Caco-2 (cell line): ENCODE measurements around the gene VWA8. TPM values are rescaled to one million over a fixed set of nuclear protein-coding genes. Genes with fewer than 3 reads are reported as not detected.

Experiments used
- BruUV-seq: library from RNA; stranded (reverse); fragments of 400-500 nt; replicated peaks from 2 replicates; lab custom pipeline; 2021; lab: Mats Ljungman, UMichigan
- CTCF ChIA-PET: fragments of 300-600 bp; sonication (Branson Sonifier 250); formaldehyde crosslinking; loops from one replicate; lab custom pipeline; 2022; ENCODE audit warnings: antibody characterized with exemption; lab: Charles Lee
- POLR2A ChIA-PET: fragments of 300-600 bp; sonication (Branson Sonifier 250); formaldehyde crosslinking; loops from one replicate; lab custom pipeline; 2022; ENCODE audit warnings: antibody characterized with exemption; lab: Charles Lee
- DNase-seq, 2 experiments: peaks; one replicate each; pipeline versions ENCODE4 v3.0.0 to v3.0.0-alpha.2; 2020 to 2022
- H3K27me3 ChIP-seq: replicated peaks from 2 replicates; pipeline ENCODE4 v1.6.0; 2011; ENCODE audit warnings: low read length; ENCODE audit not compliant: control insufficient read depth, insufficient read depth
- H3K36me3 ChIP-seq: 2 replicates; pipeline ENCODE4 v1.5.1; 2011; ENCODE audit warnings: low read length; ENCODE audit not compliant: control insufficient read depth, insufficient read depth
- H3K4me1 ChIP-seq: fragments of 250-450 bp; sonication (Bioruptor Pico); 2 replicates; pipeline ENCODE4 v1.5.1; 2020; ENCODE audit warnings: mild to moderate bottlenecking
- H3K4me3 ChIP-seq: 2 replicates; pipeline ENCODE4 v1.5.1; 2011; ENCODE audit warnings: low read depth, mild to moderate bottlenecking, control low read depth, low read length
- H3K9me3 ChIP-seq: fragments of 250-450 bp; sonication (Bioruptor Pico); 2 replicates; pipeline ENCODE4 v1.5.1; 2020; ENCODE audit warnings: mild to moderate bottlenecking, moderate library complexity
- H3K27ac Mint-ChIP-seq: one replicate; pipeline ENCODE4 v1.8.0; 2022; ENCODE audit warnings: mixed read lengths; ENCODE audit not compliant: unreplicated experiment
- H3K27me3 Mint-ChIP-seq: one replicate; pipeline ENCODE4 v1.8.0; 2022; ENCODE audit warnings: mixed read lengths; ENCODE audit not compliant: insufficient read depth, unreplicated experiment
- H3K36me3 Mint-ChIP-seq: one replicate; pipeline ENCODE4 v1.8.0; 2022; ENCODE audit warnings: mild to moderate bottlenecking, mixed read lengths; ENCODE audit not compliant: insufficient read depth, unreplicated experiment
- H3K4me1 Mint-ChIP-seq: one replicate; pipeline ENCODE4 v1.8.0; 2022; ENCODE audit warnings: low read depth, mixed read lengths; ENCODE audit not compliant: unreplicated experiment
- H3K4me3 Mint-ChIP-seq: one replicate; pipeline ENCODE4 v1.8.0; 2022; ENCODE audit warnings: mild to moderate bottlenecking, moderate library complexity, mixed read lengths; ENCODE audit not compliant: unreplicated experiment
- H3K9me3 Mint-ChIP-seq: one replicate; pipeline ENCODE4 v1.8.0; 2022; ENCODE audit warnings: mixed read lengths; ENCODE audit not compliant: unreplicated experiment
- intact Hi-C: fragments of 100-400 bp; cut with micrococcal nuclease; formaldehyde crosslinking; loops from one replicate; pipeline ENCODE4 v1.10.0; 2022; ENCODE audit not compliant: unreplicated experiment
- total RNA-seq: library from RNA; stranded (reverse); gene quantifications from 2 replicates; pipeline ENCODE4 v1.2.3, GENCODE V29; 2022
- TF ChIP-seq, protein P1 (sequence below), 2 experiments: fragments of 200-600 bp in 1 of 2; IDR thresholded peaks; 1 replicate in 1 of 2; 2 replicates in 1 of 2; pipeline versions ENCODE4 v1.5.1 to v1.8.0; 2011 to 2022; ENCODE audit warnings: antibody characterized with exemption in 1 of 2, control low read depth in 1 of 2, inconsistent platforms in 1 of 2, low read depth in 1 of 2, low read length in 1 of 2, mild to moderate bottlenecking in 1 of 2, moderate library complexity in 1 of 2; ENCODE audit not compliant: insufficient read depth in 1 of 2, severe bottlenecking in 1 of 2, unreplicated experiment in 1 of 2

VWA8 gene
- total RNA-seq, 1 experiment from 2014 or later = 20.7 TPM

DNA sequence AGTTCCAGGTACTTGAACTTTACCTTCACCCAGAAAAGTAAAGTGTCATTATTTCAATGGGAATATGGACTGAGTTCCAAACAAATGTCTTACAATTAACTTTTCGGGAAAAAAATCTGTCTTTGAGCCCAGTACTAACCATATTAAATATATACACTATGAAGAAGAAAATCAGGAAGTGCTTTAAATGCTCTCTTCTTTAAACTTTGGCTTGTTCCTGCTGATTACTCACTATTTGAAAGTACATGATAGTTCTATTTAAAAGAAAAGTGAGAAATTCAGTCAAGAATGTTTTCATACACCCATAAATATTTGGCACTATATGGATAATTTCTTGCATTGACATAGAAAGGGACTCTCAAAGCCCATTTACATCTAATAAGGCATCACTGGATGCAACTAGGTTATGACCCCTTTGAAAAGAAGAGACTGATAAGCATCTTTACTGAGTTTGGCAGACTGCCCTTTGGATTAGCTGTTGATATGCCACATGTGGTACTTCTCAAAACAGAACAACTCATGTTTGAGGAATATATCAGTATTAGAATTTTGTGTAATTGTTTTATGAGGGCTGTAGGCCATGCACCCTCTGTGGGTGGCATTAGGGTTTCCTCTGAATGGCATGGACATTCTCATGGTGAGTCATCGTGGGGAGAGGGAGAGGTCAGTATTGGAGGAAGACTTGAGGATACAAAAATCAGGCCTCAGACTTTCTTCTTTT lies 25.0 kb upstream of the VWA8 start:
- ChIA-PET CTCF (no interaction called here), POLR2A (no interaction called here)
- intact Hi-C loops = no loop called here
- Mint-ChIP-seq H3K4me3 (no peak overlapping the region), H3K27me3 (peaks cover 16% of the 10 kb centered on the region), H3K27ac (no peak overlapping the region), H3K4me1 (no peaks in the 10 kb centered on the region), H3K36me3 (no peaks in the 10 kb centered on the region), H3K9me3 (no peaks in the 10 kb centered on the region)
- DNase-seq = no peak
- no peaks in the 10 kb centered on the region for H3K36me3 ChIP-seq
- H3K4me3 ChIP-seq = no peak overlapping the region
- no peaks in the 10 kb centered on the region for H3K27me3 ChIP-seq
- TF ChIP-seq, protein P1, sequence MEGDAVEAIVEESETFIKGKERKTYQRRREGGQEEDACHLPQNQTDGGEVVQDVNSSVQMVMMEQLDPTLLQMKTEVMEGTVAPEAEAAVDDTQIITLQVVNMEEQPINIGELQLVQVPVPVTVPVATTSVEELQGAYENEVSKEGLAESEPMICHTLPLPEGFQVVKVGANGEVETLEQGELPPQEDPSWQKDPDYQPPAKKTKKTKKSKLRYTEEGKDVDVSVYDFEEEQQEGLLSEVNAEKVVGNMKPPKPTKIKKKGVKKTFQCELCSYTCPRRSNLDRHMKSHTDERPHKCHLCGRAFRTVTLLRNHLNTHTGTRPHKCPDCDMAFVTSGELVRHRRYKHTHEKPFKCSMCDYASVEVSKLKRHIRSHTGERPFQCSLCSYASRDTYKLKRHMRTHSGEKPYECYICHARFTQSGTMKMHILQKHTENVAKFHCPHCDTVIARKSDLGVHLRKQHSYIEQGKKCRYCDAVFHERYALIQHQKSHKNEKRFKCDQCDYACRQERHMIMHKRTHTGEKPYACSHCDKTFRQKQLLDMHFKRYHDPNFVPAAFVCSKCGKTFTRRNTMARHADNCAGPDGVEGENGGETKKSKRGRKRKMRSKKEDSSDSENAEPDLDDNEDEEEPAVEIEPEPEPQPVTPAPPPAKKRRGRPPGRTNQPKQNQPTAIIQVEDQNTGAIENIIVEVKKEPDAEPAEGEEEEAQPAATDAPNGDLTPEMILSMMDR (IDR thresholded peaks at IDR 0.05; ENCODE audit: insufficient read depth in 1 of 2, low read depth in 1 of 2, low read length in 1 of 2, severe bottlenecking in 1 of 2, unreplicated experiment in 1 of 2) = no peak
- no peaks in the 10 kb centered on the region for H3K4me1 ChIP-seq
- no peaks in the 10 kb centered on the region for H3K9me3 ChIP-seq
- no TSS peak for BruUV-seq

DNA sequence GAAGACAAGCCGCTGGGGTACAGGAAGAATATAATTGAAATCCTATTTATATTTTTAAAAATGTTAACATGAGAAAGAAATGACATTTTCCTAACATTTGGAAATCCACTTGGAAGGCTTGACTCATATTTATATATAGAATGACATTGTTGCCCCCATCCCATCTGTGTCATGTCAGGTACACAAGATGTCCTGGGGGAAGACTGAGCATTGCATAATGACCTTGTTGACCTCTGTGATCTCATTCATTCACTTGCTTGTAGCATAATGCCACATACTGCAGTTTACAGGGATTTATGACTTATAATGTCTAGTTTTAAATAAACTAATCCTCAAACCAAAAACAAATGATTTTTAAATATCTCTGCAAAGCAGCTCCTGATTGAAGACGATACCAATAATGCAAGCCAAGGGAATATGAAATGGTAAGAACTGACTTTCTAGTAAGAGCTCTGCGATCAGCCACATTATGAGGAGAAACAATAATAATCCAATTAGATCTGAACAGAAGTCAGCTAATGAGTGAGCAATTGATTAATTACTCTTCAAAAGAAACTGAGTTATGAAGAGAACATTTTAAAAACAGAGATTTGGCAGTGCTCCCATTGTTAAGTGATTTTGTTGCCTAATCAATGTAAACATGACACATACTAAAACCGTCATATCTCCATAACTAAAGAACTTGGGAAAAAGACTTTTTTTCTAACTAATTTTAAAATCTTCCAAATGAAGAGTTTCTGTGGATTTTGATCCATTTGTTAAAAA lies 21.2 kb upstream of the VWA8 start:
- no peaks in the 10 kb centered on the region for H3K36me3 Mint-ChIP-seq
- ChIA-PET CTCF (no interaction called here), POLR2A (no interaction called here)
- Histone ChIP-seq H3K4me1 (no peaks in the 10 kb centered on the region), H3K4me3 (no peak overlapping the region), H3K27me3 (no peaks in the 10 kb centered on the region), H3K9me3 (no peaks in the 10 kb centered on the region), H3K36me3 (no peaks in the 10 kb centered on the region)
- H3K27ac Mint-ChIP-seq = no peak overlapping the region
- no TSS peak for BruUV-seq
- TF ChIP-seq, protein P1 (IDR thresholded peaks at IDR 0.05; ENCODE audit: insufficient read depth in 1 of 2, low read depth in 1 of 2, low read length in 1 of 2, severe bottlenecking in 1 of 2, unreplicated experiment in 1 of 2) = no peak
- H3K9me3 Mint-ChIP-seq = no peaks in the 10 kb centered on the region
- no peaks in the 10 kb centered on the region for H3K4me1 Mint-ChIP-seq
- intact Hi-C loops = no loop called here
- no peak overlapping the region for H3K4me3 Mint-ChIP-seq
- H3K27me3 Mint-ChIP-seq = peaks cover 14% of the 10 kb centered on the region
- DNase-seq = no peak

DNA sequence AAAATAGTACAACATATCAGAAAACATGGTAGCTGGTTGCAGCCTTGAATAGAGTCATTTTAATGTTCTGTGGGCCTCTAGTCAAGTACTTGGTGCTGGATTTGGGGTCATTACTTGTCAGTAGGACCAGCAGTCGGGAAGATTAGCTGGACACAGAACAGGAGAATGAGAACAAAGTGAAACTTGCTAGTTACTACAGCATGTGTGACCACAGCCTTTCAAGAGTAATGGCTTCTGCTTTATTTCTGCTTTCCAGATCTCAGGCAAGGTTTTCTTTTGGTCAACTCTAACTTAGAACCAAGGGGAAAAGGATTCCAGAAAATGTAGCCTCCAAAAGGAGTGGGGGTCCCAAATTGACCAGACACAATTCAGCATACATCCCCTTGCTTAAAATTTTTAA lies 17.1 kb upstream of the VWA8 start:
- no peak for DNase-seq
- Histone ChIP-seq H3K36me3 (no peaks in the 10 kb centered on the region), H3K9me3 (no peaks in the 10 kb centered on the region), H3K27me3 (no peaks in the 10 kb centered on the region), H3K4me3 (no peak overlapping the region), H3K4me1 (no peaks in the 10 kb centered on the region)
- Mint-ChIP-seq H3K36me3 (no peaks in the 10 kb centered on the region), H3K27ac (no peak overlapping the region), H3K9me3 (no peaks in the 10 kb centered on the region), H3K4me1 (no peaks in the 10 kb centered on the region), H3K27me3 (peaks cover 1% of the 10 kb centered on the region), H3K4me3 (no peak overlapping the region)
- TF ChIP-seq, protein P1 (IDR thresholded peaks at IDR 0.05; ENCODE audit: insufficient read depth in 1 of 2, low read depth in 1 of 2, low read length in 1 of 2, severe bottlenecking in 1 of 2, unreplicated experiment in 1 of 2) = no peak
- intact Hi-C loops = no loop called here
- ChIA-PET POLR2A (no interaction called here), CTCF (no interaction called here)
- no TSS peak for BruUV-seq
